GM12878 (cell line): ENCODE results near the gene OR5M3. TPM values are rescaled to one million over a fixed set of nuclear protein-coding genes. Genes with fewer than 3 reads are reported as not detected.

Experiments
- ATAC-seq: fragments of 200-7000 bp; cut with Tn5 transposase; 3 replicates; pipeline ENCODE4 v1.9.1; 2020; ENCODE audit warnings: mild to moderate bottlenecking, moderate library complexity
- BruUV-seq: library from RNA; stranded (reverse); fragments of 400-500 nt; replicated peaks from 2 replicates; lab custom pipeline; 2021; lab: Mats Ljungman, UMichigan
- CTCF ChIA-PET: fragments of 300-600 bp; sonication (Branson Sonifier 250); formaldehyde crosslinking; extraction: SDS; loops from one replicate; lab custom pipeline; 2021; ENCODE audit warnings: inconsistent platforms; lab: Yijun Ruan, JAX
- POLR2A ChIA-PET: fragments of 350-600 bp; formaldehyde crosslinking; extraction: SDS; loops from one replicate; lab custom pipeline; 2021; ENCODE audit warnings: inconsistent platforms; lab: Charles Lee
- RAD21 ChIA-PET: fragments of 300-600 bp; sonication (Branson Sonifier 250); formaldehyde crosslinking; loops from one replicate; lab custom pipeline; 2023; ENCODE audit warnings: antibody characterized with exemption; ENCODE audit not compliant: unreplicated experiment; lab: Charles Lee
- SMC1A ChIA-PET: fragments of 300-600 bp; sonication (Branson Sonifier 250); formaldehyde crosslinking; loops from one replicate; lab custom pipeline; 2023; ENCODE audit not compliant: unreplicated experiment, uncharacterized antibody; lab: Charles Lee
- DNase-seq: peaks from one replicate; pipeline ENCODE4 v3.0.0-alpha.2; 2011; ENCODE audit warnings: low read depth, low spot score
- FAIRE-seq: peaks from 3 replicates; lab custom pipeline; 2011; peaks lifted over from hg19 to GRCh38; lab: Jason Lieb, UNC
- H2AFZ ChIP-seq: 2 replicates; pipeline ENCODE4 v1.6.0; 2011; ENCODE audit warnings: low read depth, low read length, control low read depth; ENCODE audit not compliant: control insufficient read depth
- H3K27ac ChIP-seq: 2 replicates; pipeline ENCODE4 v1.5.1; 2011; ENCODE audit warnings: control low read depth; ENCODE audit not compliant: control insufficient read depth, insufficient read depth
- H3K27me3 ChIP-seq, 2 experiments: replicated peaks in 1 of 2; 2 replicates each; pipeline versions ENCODE4 v1.6.0 to v1.6.1; 2011; ENCODE audit warnings: low read length in 1 of 2; ENCODE audit not compliant: control insufficient read depth in 2 of 2, insufficient read depth in 2 of 2
- H3K36me3 ChIP-seq, 2 experiments: 2 replicates each; pipeline ENCODE4 v1.5.1; 2011; ENCODE audit warnings: low read length in 1 of 2; ENCODE audit not compliant: control insufficient read depth in 2 of 2, insufficient read depth in 2 of 2
- H3K4me1 ChIP-seq: 2 replicates; pipeline ENCODE4 v1.6.1; 2011; ENCODE audit warnings: mild to moderate bottlenecking, low read length, moderate library complexity, mixed read lengths; ENCODE audit not compliant: control insufficient read depth, insufficient read depth
- H3K4me2 ChIP-seq: 2 replicates; pipeline ENCODE4 v1.6.0; 2011; ENCODE audit warnings: control low read depth; ENCODE audit not compliant: control insufficient read depth, insufficient read depth
- H3K4me3 ChIP-seq: fragments of 200-600 bp; sonication (generic); 2 replicates; pipeline ENCODE4 v1.5.1; 2016
- H3K79me2 ChIP-seq: 2 replicates; pipeline ENCODE4 v1.6.0; 2011; ENCODE audit warnings: low read length; ENCODE audit not compliant: control insufficient read depth, insufficient read depth
- H3K9ac ChIP-seq: 2 replicates; pipeline ENCODE4 v1.8.0; 2011; ENCODE audit warnings: low read length, control low read depth, mixed read lengths; ENCODE audit not compliant: control insufficient read depth, insufficient read depth
- H3K9me3 ChIP-seq: replicated peaks from 3 replicates; pipeline ENCODE4 v1.5.1; 2011; ENCODE audit warnings: mild to moderate bottlenecking, low read length; ENCODE audit not compliant: control insufficient read depth, insufficient read depth
- H4K20me1 ChIP-seq: 2 replicates; pipeline ENCODE4 v1.6.0; 2011; ENCODE audit not compliant: control insufficient read depth, insufficient read depth
- EED ChIP-seq: sonication (generic); IDR thresholded peaks from 2 replicates; pipeline ENCODE4 v1.6.1; 2016; ENCODE audit warnings: antibody characterized with exemption, low read depth
- IRF4 ChIP-seq: IDR thresholded peaks from 2 replicates; pipeline ENCODE4 v1.6.1; 2011; ENCODE audit warnings: low read depth, low read length
- JUND ChIP-seq: IDR thresholded peaks from 2 replicates; pipeline ENCODE4 v1.6.1; 2012; ENCODE audit warnings: low read depth, mild to moderate bottlenecking, low read length, improper control_type of control experiment, moderate library complexity
- MEF2A ChIP-seq: IDR thresholded peaks from 2 replicates; pipeline ENCODE4 v1.6.1; 2011; ENCODE audit warnings: low read depth, mild to moderate bottlenecking, low read length, moderate library complexity; ENCODE audit not compliant: insufficient read depth
- MYC ChIP-seq: IDR thresholded peaks from 2 replicates; pipeline ENCODE4 v1.6.1; 2011; ENCODE audit warnings: mild to moderate bottlenecking, low read length, moderate library complexity, inconsistent platforms; ENCODE audit not compliant: insufficient read depth, insufficient replicate concordance, insufficient read length, severe bottlenecking
- RELA ChIP-seq: fragments of 450-650 bp; IDR thresholded peaks from 2 replicates; pipeline ENCODE4 v1.8.0; 2014; ENCODE audit warnings: borderline replicate concordance; ENCODE audit not compliant: partially characterized antibody
- TARDBP ChIP-seq: IDR thresholded peaks from 2 replicates; pipeline ENCODE4 v1.6.1; 2016; ENCODE audit warnings: borderline replicate concordance
- WGBS: methylation state at CpG from one replicate; pipeline ENCODE4 v1.1.6; 2016; ENCODE audit warnings: low lambda C conversion rate; ENCODE audit not compliant: insufficient replicate concordance, insufficient coverage; ENCODE audit errors: missing lambda C conversion rate; 5-methylcytosine and 5-hydroxymethylcytosine counted together
- in situ Hi-C: fragments of 300-500 bp; cut with MboI; formaldehyde crosslinking; loops from 9 replicates; pipeline ENCODE4 v1.14.3; 2018; ENCODE audit warnings: mixed read lengths
- intact Hi-C: fragments of 100-400 bp; cut with micrococcal nuclease; formaldehyde crosslinking; loops from one replicate; pipeline ENCODE4 v1.14.2; 2022; ENCODE audit not compliant: unreplicated experiment
- polyA plus RNA-seq, 11 experiments: library from polyadenylated mRNA; depleted of rRNA in 4 of 11; unstranded in 6 of 11; stranded (reverse) in 5 of 11; fragments of >200 nt; fragmentation: Nextera tagmentation in 4 of 11; fragmentation: Illumina TruSeq in 1 of 11; extraction: Ambion mirVana in 4 of 11; extraction: Trizol in 1 of 11; gene quantifications; 1 replicate in 1 of 11; 2 replicates in 10 of 11; pipeline versions ENCODE4 v1.2.1 to v1.2.3, GENCODE V29; 2011 to 2016; ENCODE audit warnings: inconsistent platforms in 2 of 11, missing spikeins in 2 of 11, low read depth in 1 of 11
- total RNA-seq, 4 experiments: library from RNA; depleted of rRNA in 3 of 4; stranded (reverse); fragments of >200 nt in 3 of 4; fragmentation: Illumina TruSeq in 1 of 4; extraction: Trizol in 1 of 4; gene quantifications; 2 replicates each; pipeline versions ENCODE4 v1.2.1 to v1.2.3, GENCODE V29; 2013 to 2021
- TF ChIP-seq, protein P1 (sequence below): fragments of 450-650 bp; formaldehyde crosslinking; IDR thresholded peaks from 2 replicates; pipeline ENCODE4 v1.4.0; 2020; ENCODE audit warnings: mild to moderate bottlenecking, moderate library complexity
- TF ChIP-seq, protein P2 (sequence below): fragments of 450-650 bp; IDR thresholded peaks from 2 replicates; pipeline ENCODE4 v1.6.1; 2017; ENCODE audit warnings: mild to moderate bottlenecking, moderate library complexity

The OR5M3 gene
- total and polyA plus RNA-seq, 10 of the 15 experiments (the other 5 are each of a cell fraction or from before 2014, with no cell fraction given), result not detected

DNA sequence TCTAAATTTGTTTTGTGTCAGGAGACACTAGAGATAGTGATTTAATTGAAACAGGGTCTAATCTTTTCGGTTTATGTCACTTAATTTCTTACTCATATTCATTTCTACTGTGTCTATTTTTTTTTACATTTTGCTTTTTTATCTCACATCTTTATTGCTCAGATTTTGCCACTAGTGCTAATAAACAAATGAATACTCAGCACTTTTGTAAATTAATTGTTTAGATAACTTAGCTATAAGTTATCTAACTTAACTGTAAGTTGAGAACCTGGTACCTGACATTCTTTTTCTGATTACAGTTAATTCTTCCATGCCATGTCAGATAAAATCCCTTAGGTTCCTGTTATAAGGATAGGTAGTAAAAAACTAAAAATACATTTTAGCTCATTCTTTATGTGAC is 40.1 kb upstream of the OR5M3 start (continued):
- TF ChIP-seq, protein P1, sequence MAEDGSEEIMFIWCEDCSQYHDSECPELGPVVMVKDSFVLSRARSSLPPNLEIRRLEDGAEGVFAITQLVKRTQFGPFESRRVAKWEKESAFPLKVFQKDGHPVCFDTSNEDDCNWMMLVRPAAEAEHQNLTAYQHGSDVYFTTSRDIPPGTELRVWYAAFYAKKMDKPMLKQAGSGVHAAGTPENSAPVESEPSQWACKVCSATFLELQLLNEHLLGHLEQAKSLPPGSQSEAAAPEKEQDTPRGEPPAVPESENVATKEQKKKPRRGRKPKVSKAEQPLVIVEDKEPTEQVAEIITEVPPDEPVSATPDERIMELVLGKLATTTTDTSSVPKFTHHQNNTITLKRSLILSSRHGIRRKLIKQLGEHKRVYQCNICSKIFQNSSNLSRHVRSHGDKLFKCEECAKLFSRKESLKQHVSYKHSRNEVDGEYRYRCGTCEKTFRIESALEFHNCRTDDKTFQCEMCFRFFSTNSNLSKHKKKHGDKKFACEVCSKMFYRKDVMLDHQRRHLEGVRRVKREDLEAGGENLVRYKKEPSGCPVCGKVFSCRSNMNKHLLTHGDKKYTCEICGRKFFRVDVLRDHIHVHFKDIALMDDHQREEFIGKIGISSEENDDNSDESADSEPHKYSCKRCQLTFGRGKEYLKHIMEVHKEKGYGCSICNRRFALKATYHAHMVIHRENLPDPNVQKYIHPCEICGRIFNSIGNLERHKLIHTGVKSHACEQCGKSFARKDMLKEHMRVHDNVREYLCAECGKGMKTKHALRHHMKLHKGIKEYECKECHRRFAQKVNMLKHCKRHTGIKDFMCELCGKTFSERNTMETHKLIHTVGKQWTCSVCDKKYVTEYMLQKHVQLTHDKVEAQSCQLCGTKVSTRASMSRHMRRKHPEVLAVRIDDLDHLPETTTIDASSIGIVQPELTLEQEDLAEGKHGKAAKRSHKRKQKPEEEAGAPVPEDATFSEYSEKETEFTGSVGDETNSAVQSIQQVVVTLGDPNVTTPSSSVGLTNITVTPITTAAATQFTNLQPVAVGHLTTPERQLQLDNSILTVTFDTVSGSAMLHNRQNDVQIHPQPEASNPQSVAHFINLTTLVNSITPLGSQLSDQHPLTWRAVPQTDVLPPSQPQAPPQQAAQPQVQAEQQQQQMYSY, result no peak
- TF ChIP-seq MYC (no peak), MEF2A (no peak), EED (no peak), RELA (no peak), TARDBP (no peak), JUND (no peak), IRF4 (no peak)

DNA sequence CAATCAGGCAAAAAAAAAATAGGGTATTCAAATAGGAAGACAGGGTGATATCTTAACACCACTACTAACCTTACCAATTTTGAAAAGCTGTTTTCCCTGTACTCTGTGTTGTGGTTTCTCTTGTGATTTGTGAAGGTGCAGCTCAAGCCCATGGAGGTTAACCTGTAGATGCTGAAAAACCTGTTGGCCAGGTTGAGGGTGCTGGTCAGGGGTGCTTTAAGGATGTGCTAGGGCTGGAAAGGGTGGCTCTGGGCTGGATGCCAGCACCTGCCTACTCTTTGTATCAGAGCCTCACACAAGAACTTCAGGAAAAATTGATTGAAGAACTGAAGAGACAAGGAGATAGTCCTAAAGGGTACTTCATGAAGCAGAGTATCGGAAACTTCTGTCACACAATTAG is 36.3 kb upstream of the OR5M3 start:
- RAD21 ChIA-PET, result no interaction called here
- no peak for DNase-seq
- H3K27me3 ChIP-seq, result no peaks in the 10 kb centered on the region
- no peaks in the 10 kb centered on the region for H3K4me1 ChIP-seq
- in situ Hi-C loops (no loop called here), intact Hi-C loops (no loop called here)
- no peak for ATAC-seq
- H3K4me2 ChIP-seq, result no peak overlapping the region
- 87% methylated on average over 1 of the region's 1 CpG for WGBS
- FAIRE-seq, result no peak
- no peak overlapping the region for H2AFZ ChIP-seq
- H3K79me2 ChIP-seq, result no peaks in the 10 kb centered on the region
- BruUV-seq, result no TSS peak
- H3K9ac ChIP-seq, result no peak overlapping the region
- POLR2A ChIA-PET, result no interaction called here
- H3K9me3 ChIP-seq, result no peaks in the 10 kb centered on the region
- TF ChIP-seq, protein P2, sequence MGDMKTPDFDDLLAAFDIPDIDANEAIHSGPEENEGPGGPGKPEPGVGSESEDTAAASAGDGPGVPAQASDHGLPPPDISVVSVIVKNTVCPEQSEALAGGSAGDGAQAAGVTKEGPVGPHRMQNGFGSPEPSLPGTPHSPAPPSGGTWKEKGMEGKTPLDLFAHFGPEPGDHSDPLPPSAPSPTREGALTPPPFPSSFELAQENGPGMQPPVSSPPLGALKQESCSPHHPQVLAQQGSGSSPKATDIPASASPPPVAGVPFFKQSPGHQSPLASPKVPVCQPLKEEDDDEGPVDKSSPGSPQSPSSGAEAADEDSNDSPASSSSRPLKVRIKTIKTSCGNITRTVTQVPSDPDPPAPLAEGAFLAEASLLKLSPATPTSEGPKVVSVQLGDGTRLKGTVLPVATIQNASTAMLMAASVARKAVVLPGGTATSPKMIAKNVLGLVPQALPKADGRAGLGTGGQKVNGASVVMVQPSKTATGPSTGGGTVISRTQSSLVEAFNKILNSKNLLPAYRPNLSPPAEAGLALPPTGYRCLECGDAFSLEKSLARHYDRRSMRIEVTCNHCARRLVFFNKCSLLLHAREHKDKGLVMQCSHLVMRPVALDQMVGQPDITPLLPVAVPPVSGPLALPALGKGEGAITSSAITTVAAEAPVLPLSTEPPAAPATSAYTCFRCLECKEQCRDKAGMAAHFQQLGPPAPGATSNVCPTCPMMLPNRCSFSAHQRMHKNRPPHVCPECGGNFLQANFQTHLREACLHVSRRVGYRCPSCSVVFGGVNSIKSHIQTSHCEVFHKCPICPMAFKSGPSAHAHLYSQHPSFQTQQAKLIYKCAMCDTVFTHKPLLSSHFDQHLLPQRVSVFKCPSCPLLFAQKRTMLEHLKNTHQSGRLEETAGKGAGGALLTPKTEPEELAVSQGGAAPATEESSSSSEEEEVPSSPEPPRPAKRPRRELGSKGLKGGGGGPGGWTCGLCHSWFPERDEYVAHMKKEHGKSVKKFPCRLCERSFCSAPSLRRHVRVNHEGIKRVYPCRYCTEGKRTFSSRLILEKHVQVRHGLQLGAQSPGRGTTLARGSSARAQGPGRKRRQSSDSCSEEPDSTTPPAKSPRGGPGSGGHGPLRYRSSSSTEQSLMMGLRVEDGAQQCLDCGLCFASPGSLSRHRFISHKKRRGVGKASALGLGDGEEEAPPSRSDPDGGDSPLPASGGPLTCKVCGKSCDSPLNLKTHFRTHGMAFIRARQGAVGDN, result no peak
- CTCF ChIA-PET, result no interaction called here
- no peaks in the 10 kb centered on the region for H3K36me3 ChIP-seq
- no peak overlapping the region for H3K4me3 ChIP-seq
- SMC1A ChIA-PET, result no interaction called here
- no peak overlapping the region for H3K27ac ChIP-seq
- no peaks in the 10 kb centered on the region for H4K20me1 ChIP-seq
